Omental fat pad (tissue), 4 donors: Measurements from ENCODE around the gene SMG6. TPM values are rescaled to one million over a fixed set of nuclear protein-coding genes. Genes with fewer than 3 reads are reported as not detected.
"Not testable (repeated sequence)": the region's sequence is repeated elsewhere in the genome, so short reads cannot be mapped to it uniquely, and the experiment has no call there.

Experiments
- ATAC-seq: fragments of 150-250 bp; one replicate; pipeline ENCODE4 v1.9.1; 2016; ENCODE audit warnings: mild to moderate bottlenecking, moderate library complexity; ENCODE audit not compliant: low FRiP score
- DNase-seq: peaks from one replicate; pipeline ENCODE4 v3.0.0-alpha.2; 2019; ENCODE audit warnings: low spot score
- CTCF ChIP-seq, 3 donors: fragments of 450-650 bp; IDR thresholded peaks; one replicate each; pipeline ENCODE4 v1.5.1; 2016 to 2017; ENCODE audit warnings: antibody characterized with exemption in 3 of 3, mild to moderate bottlenecking in 3 of 3, moderate library complexity in 2 of 3
- total RNA-seq, 4 donors: library from RNA; depleted of rRNA; stranded (reverse); fragments of >200 nt; gene quantifications; one replicate each; pipeline ENCODE4 v1.1.0, GENCODE V29; 2016

The SMG6 gene
- total RNA-seq, 4 donors from 2014 or later = 19.1 to 36.1 (median 25.1) TPM

- no peak for TF ChIP-seq CTCF (IDR thresholded peaks at IDR 0.05)
- no peak for DNase-seq
- peak; percentile 37 for ATAC-seq
Observed at GRCh38 chr17:2263183-2264066, 40.2 kb downstream of the SMG6 start.

GRCh38 chr17:2262135-2262587, 41.4 kb downstream of the SMG6 start:
- DNase-seq = no peak
- ATAC-seq = peak; percentile 54
- no peak for TF ChIP-seq CTCF (IDR thresholded peaks at IDR 0.05)

GRCh38 chr17:2259769-2260536, 43.6 kb downstream of the SMG6 start:
- DNase-seq (no peak), ATAC-seq (no peak)
- TF ChIP-seq CTCF (IDR thresholded peaks at IDR 0.05) = no peak

- not testable (repeated sequence) for ATAC-seq, DNase-seq
Observed at GRCh38 chr17:2258830-2259229, 44.8 kb downstream of the SMG6 start.

GRCh38 chr17:2253768-2254406, 49.7 kb downstream of the SMG6 start:
- DNase-seq (no peak), ATAC-seq (no peak)
- no peak for TF ChIP-seq CTCF (IDR thresholded peaks at IDR 0.05)

- TF ChIP-seq CTCF (IDR thresholded peaks at IDR 0.05) = no peak
- DNase-seq (no peak), ATAC-seq (no peak)
Observed at GRCh38 chr17:2253362-2253761, 50.2 kb downstream of the SMG6 start.

GRCh38 chr17:2251098-2251497, 52.5 kb downstream of the SMG6 start:
- no peak for TF ChIP-seq CTCF (IDR thresholded peaks at IDR 0.05)
- DNase-seq (no peak), ATAC-seq (no peak)
